K562 (cell line): ENCODE measurements around the gene PITPNC1. TPM values are rescaled to one million over a fixed set of nuclear protein-coding genes. Genes with fewer than 3 reads are reported as not detected.

Experiments
- DACH1 ChIP-seq: fragments of 450-650 bp; IDR thresholded peaks from 2 replicates; pipeline ENCODE4 v1.6.1; 2018; ENCODE audit not compliant: partially characterized antibody
- SMC3 ChIP-seq: conservative IDR thresholded peaks from 2 replicates; pipeline ENCODE4 v1.6.1; 2011; ENCODE audit warnings: low read depth, low read length, improper control_type of control experiment; ENCODE audit not compliant: insufficient read depth
- TRIM28 ChIP-seq: fragments of 450-650 bp; IDR thresholded peaks from 2 replicates; pipeline ENCODE4 v1.6.1; 2017
- ZNF561 ChIP-seq: fragments of 450-650 bp; formaldehyde crosslinking; conservative IDR thresholded peaks from 2 replicates; pipeline ENCODE4 v1.4.0; 2020; ENCODE audit warnings: mild to moderate bottlenecking, moderate library complexity
- ZNF699 ChIP-seq: fragments of 250-450 bp; sonication (Bioruptor Pico); IDR thresholded peaks from 2 replicates; pipeline ENCODE4 v1.8.0; 2021; ENCODE audit warnings: mild to moderate bottlenecking, moderate library complexity; ENCODE audit not compliant: insufficient replicate concordance
- polyA plus RNA-seq, 8 experiments: library from polyadenylated mRNA; depleted of rRNA in 4 of 8; stranded (reverse) in 5 of 8; unstranded in 3 of 8; fragments of >200 nt; fragmentation: Nextera tagmentation in 2 of 8; fragmentation: Illumina TruSeq in 1 of 8; extraction: Ambion mirVana in 2 of 8; extraction: Trizol in 1 of 8; gene quantifications; 2 replicates each; pipeline versions ENCODE4 v1.2.1 to v1.2.3, GENCODE V29; 2011 to 2014; ENCODE audit warnings: inconsistent platforms in 1 of 8, missing spikeins in 1 of 8
- total RNA-seq, 7 experiments: library from RNA; depleted of rRNA in 6 of 7; stranded (reverse); fragments of >200 nt in 6 of 7; fragmentation: Illumina TruSeq in 2 of 7; extraction: Trizol in 2 of 7; gene quantifications; 2 replicates each; pipeline versions ENCODE4 v1.2.1 to v1.2.3, GENCODE V29; 2011 to 2021; ENCODE audit warnings: low replicate concordance in 1 of 7
- TF ChIP-seq, protein P1 (sequence below): fragments of 450-650 bp; formaldehyde crosslinking; IDR thresholded peaks from 2 replicates; pipeline ENCODE4 v1.4.0; 2020; ENCODE audit warnings: mild to moderate bottlenecking, moderate library complexity
- TF ChIP-seq, protein P2 (sequence below): fragments of 250-450 bp; sonication (Bioruptor Pico); IDR thresholded peaks from 2 replicates; pipeline ENCODE4 v1.8.0; 2021; ENCODE audit warnings: mild to moderate bottlenecking, moderate library complexity
- TF ChIP-seq, protein P3 (sequence below): sonication (generic); formaldehyde crosslinking; IDR thresholded peaks from 2 replicates; pipeline ENCODE4 v1.8.0; 2022; ENCODE audit warnings: mild to moderate bottlenecking, missing genetic modification reagents
- TF ChIP-seq, protein P4 (sequence below): fragments of 250-450 bp; sonication (Bioruptor Pico); IDR thresholded peaks from 2 replicates; pipeline ENCODE4 v1.4.0; 2020; ENCODE audit warnings: mild to moderate bottlenecking, moderate library complexity
- TF ChIP-seq, protein P5 (sequence below), 2 experiments: fragments of 450-650 bp; IDR thresholded peaks; 2 replicates each; pipeline ENCODE4 v1.6.1; 2018; ENCODE audit warnings: mild to moderate bottlenecking in 2 of 2, low read depth in 1 of 2; ENCODE audit not compliant: partially characterized antibody in 2 of 2
- TF ChIP-seq, protein P6 (sequence below): fragments of 250-450 bp; sonication (Bioruptor Pico); IDR thresholded peaks from 2 replicates; pipeline ENCODE4 v1.8.0; 2021; ENCODE audit warnings: borderline replicate concordance, mild to moderate bottlenecking, moderate library complexity; ENCODE audit not compliant: poor library complexity, severe bottlenecking

PITPNC1 gene
- total and polyA plus RNA-seq, 9 of the 15 experiments (the other 6 are each of a cell fraction or from before 2014, with no cell fraction given): 0.11 to 1.1 (median 0.65) TPM

DNA sequence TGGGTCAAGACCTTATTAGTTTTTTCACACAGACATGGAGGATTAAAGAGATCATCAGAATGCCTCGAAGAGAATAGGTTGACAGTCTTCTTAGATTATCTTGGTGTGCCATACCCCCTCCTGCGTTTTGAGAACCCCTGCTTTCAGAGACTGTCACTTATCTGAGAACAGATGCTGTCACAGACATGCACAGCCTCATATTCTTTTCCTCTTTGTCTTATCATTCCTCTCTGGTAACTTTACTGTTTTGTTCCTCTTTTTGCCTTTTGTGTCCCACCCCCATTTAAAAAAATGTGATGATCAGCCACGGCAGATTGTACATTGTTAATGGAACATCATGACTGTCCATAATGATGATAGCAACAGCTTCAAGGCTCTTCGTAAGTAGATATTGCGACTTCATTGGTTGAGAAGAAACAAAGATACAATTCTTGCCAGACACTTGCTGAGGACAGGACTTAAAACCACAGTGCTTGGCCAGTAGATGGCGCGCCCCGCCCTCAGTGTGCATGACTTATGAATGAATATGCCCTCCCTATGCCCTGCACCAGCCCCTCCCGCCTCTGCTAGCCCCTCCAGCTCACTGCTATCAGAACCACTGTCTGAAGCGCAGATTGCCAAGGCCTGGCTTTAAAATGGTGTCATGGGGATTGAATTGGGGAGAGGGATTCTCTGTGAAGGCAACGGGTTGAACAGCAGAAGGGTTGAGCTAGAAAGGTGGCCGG, 2.6 kb upstream of the PITPNC1 start (continued):
- TF ChIP-seq, protein P1, sequence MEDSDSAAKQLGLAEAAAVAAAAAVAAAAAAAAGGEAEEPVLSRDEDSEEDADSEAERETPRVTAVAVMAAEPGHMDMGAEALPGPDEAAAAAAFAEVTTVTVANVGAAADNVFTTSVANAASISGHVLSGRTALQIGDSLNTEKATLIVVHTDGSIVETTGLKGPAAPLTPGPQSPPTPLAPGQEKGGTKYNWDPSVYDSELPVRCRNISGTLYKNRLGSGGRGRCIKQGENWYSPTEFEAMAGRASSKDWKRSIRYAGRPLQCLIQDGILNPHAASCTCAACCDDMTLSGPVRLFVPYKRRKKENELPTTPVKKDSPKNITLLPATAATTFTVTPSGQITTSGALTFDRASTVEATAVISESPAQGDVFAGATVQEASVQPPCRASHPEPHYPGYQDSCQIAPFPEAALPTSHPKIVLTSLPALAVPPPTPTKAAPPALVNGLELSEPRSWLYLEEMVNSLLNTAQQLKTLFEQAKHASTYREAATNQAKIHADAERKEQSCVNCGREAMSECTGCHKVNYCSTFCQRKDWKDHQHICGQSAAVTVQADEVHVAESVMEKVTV (CRISPR knock-in tag): peak; percentile 46; the same call in 1 of the 2 replicates
- TF ChIP-seq, protein P2, sequence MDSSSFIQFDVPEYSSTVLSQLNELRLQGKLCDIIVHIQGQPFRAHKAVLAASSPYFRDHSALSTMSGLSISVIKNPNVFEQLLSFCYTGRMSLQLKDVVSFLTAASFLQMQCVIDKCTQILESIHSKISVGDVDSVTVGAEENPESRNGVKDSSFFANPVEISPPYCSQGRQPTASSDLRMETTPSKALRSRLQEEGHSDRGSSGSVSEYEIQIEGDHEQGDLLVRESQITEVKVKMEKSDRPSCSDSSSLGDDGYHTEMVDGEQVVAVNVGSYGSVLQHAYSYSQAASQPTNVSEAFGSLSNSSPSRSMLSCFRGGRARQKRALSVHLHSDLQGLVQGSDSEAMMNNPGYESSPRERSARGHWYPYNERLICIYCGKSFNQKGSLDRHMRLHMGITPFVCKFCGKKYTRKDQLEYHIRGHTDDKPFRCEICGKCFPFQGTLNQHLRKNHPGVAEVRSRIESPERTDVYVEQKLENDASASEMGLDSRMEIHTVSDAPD (CRISPR knock-in tag): no peak
- TF ChIP-seq ZNF699 (CRISPR knock-in tag) (no peak), ZNF561 (CRISPR knock-in tag) (no peak), TRIM28 (0 out of 2 replicates have a peak, but pooled peaks have one; percentile 19), DACH1 (no peak), SMC3 (peak; percentile 46; the same call in 1 of the 2 replicates)
- TF ChIP-seq, protein P3, sequence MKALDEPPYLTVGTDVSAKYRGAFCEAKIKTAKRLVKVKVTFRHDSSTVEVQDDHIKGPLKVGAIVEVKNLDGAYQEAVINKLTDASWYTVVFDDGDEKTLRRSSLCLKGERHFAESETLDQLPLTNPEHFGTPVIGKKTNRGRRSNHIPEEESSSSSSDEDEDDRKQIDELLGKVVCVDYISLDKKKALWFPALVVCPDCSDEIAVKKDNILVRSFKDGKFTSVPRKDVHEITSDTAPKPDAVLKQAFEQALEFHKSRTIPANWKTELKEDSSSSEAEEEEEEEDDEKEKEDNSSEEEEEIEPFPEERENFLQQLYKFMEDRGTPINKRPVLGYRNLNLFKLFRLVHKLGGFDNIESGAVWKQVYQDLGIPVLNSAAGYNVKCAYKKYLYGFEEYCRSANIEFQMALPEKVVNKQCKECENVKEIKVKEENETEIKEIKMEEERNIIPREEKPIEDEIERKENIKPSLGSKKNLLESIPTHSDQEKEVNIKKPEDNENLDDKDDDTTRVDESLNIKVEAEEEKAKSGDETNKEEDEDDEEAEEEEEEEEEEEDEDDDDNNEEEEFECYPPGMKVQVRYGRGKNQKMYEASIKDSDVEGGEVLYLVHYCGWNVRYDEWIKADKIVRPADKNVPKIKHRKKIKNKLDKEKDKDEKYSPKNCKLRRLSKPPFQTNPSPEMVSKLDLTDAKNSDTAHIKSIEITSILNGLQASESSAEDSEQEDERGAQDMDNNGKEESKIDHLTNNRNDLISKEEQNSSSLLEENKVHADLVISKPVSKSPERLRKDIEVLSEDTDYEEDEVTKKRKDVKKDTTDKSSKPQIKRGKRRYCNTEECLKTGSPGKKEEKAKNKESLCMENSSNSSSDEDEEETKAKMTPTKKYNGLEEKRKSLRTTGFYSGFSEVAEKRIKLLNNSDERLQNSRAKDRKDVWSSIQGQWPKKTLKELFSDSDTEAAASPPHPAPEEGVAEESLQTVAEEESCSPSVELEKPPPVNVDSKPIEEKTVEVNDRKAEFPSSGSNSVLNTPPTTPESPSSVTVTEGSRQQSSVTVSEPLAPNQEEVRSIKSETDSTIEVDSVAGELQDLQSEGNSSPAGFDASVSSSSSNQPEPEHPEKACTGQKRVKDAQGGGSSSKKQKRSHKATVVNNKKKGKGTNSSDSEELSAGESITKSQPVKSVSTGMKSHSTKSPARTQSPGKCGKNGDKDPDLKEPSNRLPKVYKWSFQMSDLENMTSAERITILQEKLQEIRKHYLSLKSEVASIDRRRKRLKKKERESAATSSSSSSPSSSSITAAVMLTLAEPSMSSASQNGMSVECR (CRISPR knock-in tag): peak; percentile 48; the same call in 1 of the 2 replicates
- TF ChIP-seq, protein P4, sequence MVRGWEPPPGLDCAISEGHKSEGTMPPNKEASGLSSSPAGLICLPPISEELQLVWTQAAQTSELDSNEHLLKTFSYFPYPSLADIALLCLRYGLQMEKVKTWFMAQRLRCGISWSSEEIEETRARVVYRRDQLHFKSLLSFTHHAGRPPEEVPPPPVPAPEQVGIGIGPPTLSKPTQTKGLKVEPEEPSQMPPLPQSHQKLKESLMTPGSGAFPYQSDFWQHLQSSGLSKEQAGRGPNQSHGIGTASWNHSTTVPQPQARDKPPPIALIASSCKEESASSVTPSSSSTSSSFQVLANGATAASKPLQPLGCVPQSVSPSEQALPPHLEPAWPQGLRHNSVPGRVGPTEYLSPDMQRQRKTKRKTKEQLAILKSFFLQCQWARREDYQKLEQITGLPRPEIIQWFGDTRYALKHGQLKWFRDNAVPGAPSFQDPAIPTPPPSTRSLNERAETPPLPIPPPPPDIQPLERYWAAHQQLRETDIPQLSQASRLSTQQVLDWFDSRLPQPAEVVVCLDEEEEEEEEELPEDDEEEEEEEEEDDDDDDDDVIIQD (CRISPR knock-in tag): no peak
- TF ChIP-seq, protein P5, sequence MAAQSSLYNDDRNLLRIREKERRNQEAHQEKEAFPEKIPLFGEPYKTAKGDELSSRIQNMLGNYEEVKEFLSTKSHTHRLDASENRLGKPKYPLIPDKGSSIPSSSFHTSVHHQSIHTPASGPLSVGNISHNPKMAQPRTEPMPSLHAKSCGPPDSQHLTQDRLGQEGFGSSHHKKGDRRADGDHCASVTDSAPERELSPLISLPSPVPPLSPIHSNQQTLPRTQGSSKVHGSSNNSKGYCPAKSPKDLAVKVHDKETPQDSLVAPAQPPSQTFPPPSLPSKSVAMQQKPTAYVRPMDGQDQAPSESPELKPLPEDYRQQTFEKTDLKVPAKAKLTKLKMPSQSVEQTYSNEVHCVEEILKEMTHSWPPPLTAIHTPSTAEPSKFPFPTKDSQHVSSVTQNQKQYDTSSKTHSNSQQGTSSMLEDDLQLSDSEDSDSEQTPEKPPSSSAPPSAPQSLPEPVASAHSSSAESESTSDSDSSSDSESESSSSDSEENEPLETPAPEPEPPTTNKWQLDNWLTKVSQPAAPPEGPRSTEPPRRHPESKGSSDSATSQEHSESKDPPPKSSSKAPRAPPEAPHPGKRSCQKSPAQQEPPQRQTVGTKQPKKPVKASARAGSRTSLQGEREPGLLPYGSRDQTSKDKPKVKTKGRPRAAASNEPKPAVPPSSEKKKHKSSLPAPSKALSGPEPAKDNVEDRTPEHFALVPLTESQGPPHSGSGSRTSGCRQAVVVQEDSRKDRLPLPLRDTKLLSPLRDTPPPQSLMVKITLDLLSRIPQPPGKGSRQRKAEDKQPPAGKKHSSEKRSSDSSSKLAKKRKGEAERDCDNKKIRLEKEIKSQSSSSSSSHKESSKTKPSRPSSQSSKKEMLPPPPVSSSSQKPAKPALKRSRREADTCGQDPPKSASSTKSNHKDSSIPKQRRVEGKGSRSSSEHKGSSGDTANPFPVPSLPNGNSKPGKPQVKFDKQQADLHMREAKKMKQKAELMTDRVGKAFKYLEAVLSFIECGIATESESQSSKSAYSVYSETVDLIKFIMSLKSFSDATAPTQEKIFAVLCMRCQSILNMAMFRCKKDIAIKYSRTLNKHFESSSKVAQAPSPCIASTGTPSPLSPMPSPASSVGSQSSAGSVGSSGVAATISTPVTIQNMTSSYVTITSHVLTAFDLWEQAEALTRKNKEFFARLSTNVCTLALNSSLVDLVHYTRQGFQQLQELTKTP (IDR thresholded peaks at IDR 0.05; ENCODE audit: low read depth in 1 of 2, partially characterized antibody in 2 of 2): no peak
- TF ChIP-seq, protein P6, sequence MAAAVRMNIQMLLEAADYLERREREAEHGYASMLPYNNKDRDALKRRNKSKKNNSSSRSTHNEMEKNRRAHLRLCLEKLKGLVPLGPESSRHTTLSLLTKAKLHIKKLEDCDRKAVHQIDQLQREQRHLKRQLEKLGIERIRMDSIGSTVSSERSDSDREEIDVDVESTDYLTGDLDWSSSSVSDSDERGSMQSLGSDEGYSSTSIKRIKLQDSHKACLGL (CRISPR knock-in tag): no peak
